ENCODE data around the gene DEFB110.

The DEFB110 gene

DNA sequence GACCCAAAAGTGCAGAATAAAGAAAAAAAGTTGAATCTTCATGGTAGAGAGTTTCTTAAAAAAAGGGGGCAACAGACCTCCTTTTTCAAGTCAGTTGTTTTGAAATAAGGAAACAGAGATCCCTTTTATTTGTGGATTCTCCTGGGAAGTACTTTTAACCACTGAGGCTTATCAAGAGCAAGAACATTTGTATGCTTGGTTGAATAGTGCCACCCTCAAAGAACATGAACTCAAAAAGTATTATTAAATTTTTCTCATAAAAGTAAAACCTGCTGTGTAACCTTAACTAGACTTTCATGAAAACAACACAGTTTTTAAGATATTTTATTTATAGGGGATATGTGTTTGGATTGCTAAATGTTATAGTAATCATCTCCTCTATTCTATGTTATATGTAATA lies at the start of gene DEFB110:
Gene DEFB110 (minus strand): TSS at position 101 of the 400 bp plus-strand sequence. CDS start 59 bp downstream, at position 42.
- DNase-seq (ENCODE audit: low read depth), result no peak
- no peak within 1 kb of the TSS for H3K4me3 ChIP-seq (ENCODE audit: low read depth, low read length)
- TF ChIP-seq, protein P1, sequence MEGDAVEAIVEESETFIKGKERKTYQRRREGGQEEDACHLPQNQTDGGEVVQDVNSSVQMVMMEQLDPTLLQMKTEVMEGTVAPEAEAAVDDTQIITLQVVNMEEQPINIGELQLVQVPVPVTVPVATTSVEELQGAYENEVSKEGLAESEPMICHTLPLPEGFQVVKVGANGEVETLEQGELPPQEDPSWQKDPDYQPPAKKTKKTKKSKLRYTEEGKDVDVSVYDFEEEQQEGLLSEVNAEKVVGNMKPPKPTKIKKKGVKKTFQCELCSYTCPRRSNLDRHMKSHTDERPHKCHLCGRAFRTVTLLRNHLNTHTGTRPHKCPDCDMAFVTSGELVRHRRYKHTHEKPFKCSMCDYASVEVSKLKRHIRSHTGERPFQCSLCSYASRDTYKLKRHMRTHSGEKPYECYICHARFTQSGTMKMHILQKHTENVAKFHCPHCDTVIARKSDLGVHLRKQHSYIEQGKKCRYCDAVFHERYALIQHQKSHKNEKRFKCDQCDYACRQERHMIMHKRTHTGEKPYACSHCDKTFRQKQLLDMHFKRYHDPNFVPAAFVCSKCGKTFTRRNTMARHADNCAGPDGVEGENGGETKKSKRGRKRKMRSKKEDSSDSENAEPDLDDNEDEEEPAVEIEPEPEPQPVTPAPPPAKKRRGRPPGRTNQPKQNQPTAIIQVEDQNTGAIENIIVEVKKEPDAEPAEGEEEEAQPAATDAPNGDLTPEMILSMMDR (IDR thresholded peaks at IDR 0.05; ENCODE audit: insufficient read depth, low read depth, low read length, missing control alignments), result no peak

DNA sequence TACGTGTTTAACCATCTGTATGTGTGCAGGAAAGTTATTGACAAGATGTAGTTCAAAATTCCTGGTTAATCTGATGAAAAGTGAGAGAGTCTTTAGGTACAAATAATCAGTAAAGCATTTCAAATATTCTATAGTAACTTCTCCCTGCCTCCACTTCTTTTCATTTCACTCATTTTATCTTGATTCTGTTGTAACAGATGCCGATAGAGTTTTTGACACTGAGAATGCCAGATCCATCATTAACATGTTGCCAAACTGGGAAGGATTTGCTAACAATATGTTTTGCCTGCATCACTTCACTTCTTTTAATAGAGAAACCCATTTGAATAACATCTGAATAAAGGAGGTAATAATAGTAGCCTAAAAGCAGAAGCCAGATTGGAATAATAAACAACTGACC lies 48.3 kb upstream of the DEFB110 start:
- no peak for DNase-seq (ENCODE audit: low read depth)
- TF ChIP-seq, protein P1 (IDR thresholded peaks at IDR 0.05; ENCODE audit: insufficient read depth, low read depth, low read length, missing control alignments), result no peak
- H3K4me3 ChIP-seq (ENCODE audit: low read depth, low read length), result no peak overlapping the region

DNA sequence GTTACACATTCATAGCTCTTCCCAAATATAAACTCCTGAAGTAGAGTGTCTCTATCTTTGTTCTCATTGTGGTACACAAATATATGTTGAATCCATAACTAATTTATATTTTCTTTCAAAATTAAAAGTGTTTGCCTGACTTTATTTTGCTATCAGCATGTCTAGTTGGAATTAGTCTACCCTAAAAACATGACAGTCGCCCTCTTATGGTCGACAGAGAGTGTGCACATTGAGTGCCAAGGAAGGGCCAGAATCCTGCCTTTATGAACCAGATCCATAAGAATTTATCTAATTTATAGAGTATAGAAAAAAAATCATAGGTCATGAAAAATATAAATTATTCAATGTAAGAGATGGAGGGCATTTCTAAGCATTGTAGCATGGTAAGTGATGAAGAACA lies 40.3 kb upstream of the DEFB110 start:
- TF ChIP-seq, protein P1 (IDR thresholded peaks at IDR 0.05; ENCODE audit: insufficient read depth, low read depth, low read length, missing control alignments), result peak; percentile 49
- no peak overlapping the region for H3K4me3 ChIP-seq (ENCODE audit: low read depth, low read length)
- peak; percentile 15 for DNase-seq (ENCODE audit: low read depth)

DNA sequence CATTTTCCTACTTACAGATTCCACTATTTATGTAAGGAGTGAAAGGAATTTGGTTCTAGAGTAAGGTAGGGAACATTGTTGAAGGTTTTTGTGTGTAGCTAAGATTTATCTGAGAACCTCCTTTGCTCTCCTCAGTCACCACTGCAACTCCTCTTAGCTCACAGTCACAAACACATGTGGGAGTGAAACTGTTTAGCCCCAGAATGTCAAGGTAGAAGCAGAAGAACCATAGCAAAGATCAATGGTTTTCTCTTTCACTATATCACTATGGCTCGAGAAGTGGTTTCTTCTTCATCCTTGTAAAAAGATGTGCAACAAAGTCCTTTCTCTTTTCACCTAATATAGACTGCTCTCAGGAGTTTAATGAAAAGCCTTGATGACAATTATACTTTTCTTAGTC lies 34.4 kb upstream of the DEFB110 start:
- peak; percentile 3 for DNase-seq (ENCODE audit: low read depth)
- H3K4me3 ChIP-seq (ENCODE audit: low read depth, low read length), result no peak overlapping the region
- TF ChIP-seq, protein P1 (IDR thresholded peaks at IDR 0.05; ENCODE audit: insufficient read depth, low read depth, low read length, missing control alignments), result no peak

DNA sequence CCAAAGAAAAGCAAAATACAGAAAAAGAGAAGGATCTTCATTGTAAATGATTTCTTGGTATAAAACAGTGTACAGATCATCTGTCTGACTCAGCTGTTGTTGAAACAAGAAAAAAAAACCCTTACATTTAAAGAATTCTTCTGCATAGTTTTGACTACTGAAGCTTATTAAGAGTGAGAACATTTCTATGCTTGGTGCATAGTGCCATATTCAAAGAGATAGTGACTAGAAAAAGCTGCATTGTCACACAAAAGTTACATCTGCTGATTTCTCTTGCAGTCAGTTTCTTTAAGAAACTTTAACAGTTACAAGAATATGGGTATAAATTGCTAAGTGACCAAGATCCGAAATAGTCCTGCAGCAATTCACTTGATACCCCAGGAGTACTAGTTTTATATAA lies 28.0 kb upstream of the DEFB110 start, which contains the start of gene DEFB112:
Gene DEFB112 (minus strand): TSS at position 101 of the 400 bp plus-strand sequence. CDS start 60 bp downstream, at position 41.
- no peak for DNase-seq (ENCODE audit: low read depth)
- H3K4me3 ChIP-seq (ENCODE audit: low read depth, low read length), result no peak within 1 kb of the TSS
- TF ChIP-seq, protein P1 (IDR thresholded peaks at IDR 0.05; ENCODE audit: insufficient read depth, low read depth, low read length, missing control alignments), result no peak

DNA sequence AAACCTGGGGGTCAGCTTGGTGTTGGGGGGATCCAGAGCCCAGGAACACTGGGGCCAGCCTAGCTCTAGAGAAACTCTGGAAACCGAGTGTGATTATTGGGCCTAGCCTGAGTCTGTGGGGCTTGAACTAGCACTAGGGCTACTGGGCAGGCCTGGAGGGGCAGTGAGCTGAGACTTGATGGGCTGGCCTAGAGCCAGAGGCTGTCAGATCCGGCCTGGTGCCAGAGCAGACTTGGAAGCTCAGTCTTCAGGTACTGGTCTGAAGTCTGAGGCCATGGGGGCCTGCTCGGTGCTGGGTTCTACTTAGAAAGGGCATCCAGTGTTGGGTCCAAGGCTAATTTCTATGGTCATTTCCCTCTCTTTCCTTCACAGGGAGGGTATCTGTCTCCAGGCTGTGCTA lies 25.2 kb upstream of the DEFB110 start:
- DNase-seq (ENCODE audit: low read depth), result no peak
- H3K4me3 ChIP-seq (ENCODE audit: low read depth, low read length), result no peak overlapping the region
- TF ChIP-seq, protein P1 (IDR thresholded peaks at IDR 0.05; ENCODE audit: insufficient read depth, low read depth, low read length, missing control alignments), result no peak

Data from GM12865 (cell line).